SU-DHL-6 (cell line): ENCODE measurements around the gene ROR1.

Experiments used
- CTCF ChIP-seq: fragments of 200-600 bp; sonication (generic); IDR thresholded peaks from one replicate; pipeline ENCODE4 v1.5.1; 2017; ENCODE audit warnings: antibody characterized with exemption, mild to moderate bottlenecking, low read length, moderate library complexity; ENCODE audit not compliant: insufficient read depth, poor library complexity, severe bottlenecking
- EZH2phosphoT487 ChIP-seq: fragments of 200-600 bp; sonication (generic), shearing (Covaris generic); conservative IDR thresholded peaks from 2 replicates; pipeline ENCODE4 v1.6.1; 2018; ENCODE audit warnings: mild to moderate bottlenecking, antibody characterized with exemption, low read length, moderate library complexity, mixed read lengths

GRCh38 chr1:63920154-63921117 is 146.6 kb downstream of the ROR1 start:
- TF ChIP-seq CTCF, result no peak
- no peak for TF ChIP-seq EZH2phosphoT487
